Measurements from ENCODE around the gene SLC44A4.
"Not testable (repeated sequence)": the region's sequence is repeated elsewhere in the genome, so short reads cannot be mapped to it uniquely, and the experiment has no call there.

Gene SLC44A4

GRCh38 chr6:31827286-31828079 lies 51.3 kb downstream of the SLC44A4 start, which contains the start of gene HSPA1B:
Gene HSPA1B, plus strand, starts transcription at chr6:31827738. Its CDS starts 213 bp downstream, at chr6:31827951.
- peak; percentile 100 for DNase-seq

GRCh38 chr6:31826793-31827285 lies 52.0 kb downstream of the SLC44A4 start:
- DNase-seq: peak; percentile 79

GRCh38 chr6:31825553-31825952 lies 53.2 kb downstream of the SLC44A4 start:
- no peak for DNase-seq

- DNase-seq: not testable (repeated sequence)
Observed at GRCh38 chr6:31823592-31824196, 55.1 kb downstream of the SLC44A4 start.

GRCh38 chr6:31822036-31822821 lies 56.6 kb downstream of the SLC44A4 start:
- DNase-seq: peak; percentile 87

- peak; percentile 49 for DNase-seq
Observed at GRCh38 chr6:31821301-31822035, 57.3 kb downstream of the SLC44A4 start.

GRCh38 chr6:31820399-31820798 lies 58.4 kb downstream of the SLC44A4 start:
- not testable (repeated sequence) for DNase-seq

- no peak for DNase-seq
Observed at GRCh38 chr6:31819871-31820299, 58.9 kb downstream of the SLC44A4 start.

GRCh38 chr6:31817929-31818511 lies 60.8 kb downstream of the SLC44A4 start:
- not testable (repeated sequence) for DNase-seq

GRCh38 chr6:31817133-31817928 lies 61.5 kb downstream of the SLC44A4 start:
- not testable (repeated sequence) for DNase-seq

GRCh38 chr6:31815025-31815838 lies 63.6 kb downstream of the SLC44A4 start, which contains the start of the genes HSPA1A and HSPA1L:
Gene HSPA1A, plus strand, starts transcription at chr6:31815543. Its CDS starts 214 bp downstream, at chr6:31815757.
Gene HSPA1L, minus strand, starts transcription at chr6:31815283. Its CDS starts 3,311 bp downstream, at chr6:31811972.
- peak; percentile 99 for DNase-seq

GRCh38 chr6:31814677-31815024 lies 64.1 kb downstream of the SLC44A4 start:
- DNase-seq: peak; percentile 99

- no peak for DNase-seq
Observed at GRCh38 chr6:31813465-31813849, 65.3 kb downstream of the SLC44A4 start.
